ENCODE data around the gene RPS6KA2.
"Not testable (repeated sequence)": the region's sequence is repeated elsewhere in the genome, so short reads cannot be mapped to it uniquely, and the experiment has no call there.

RPS6KA2 gene

GRCh38 chr6:166382933-166383801 lies 243.9 kb downstream of the RPS6KA2 start, which contains the start of gene MPC1:
MPC1 (minus strand) TSS chr6:166382940; CDS start chr6:166382876, 64 bp downstream.
- peak; percentile 97 for DNase-seq

GRCh38 chr6:166382500-166382932 lies 244.5 kb downstream of the RPS6KA2 start:
- DNase-seq, result no peak

GRCh38 chr6:166381733-166382499 lies 245.1 kb downstream of the RPS6KA2 start:
- peak; percentile 94 for DNase-seq

GRCh38 chr6:166381381-166381732 lies 245.7 kb downstream of the RPS6KA2 start:
- DNase-seq, result peak; percentile 53

GRCh38 chr6:166379800-166380199 lies 247.3 kb downstream of the RPS6KA2 start:
- DNase-seq, result no peak

GRCh38 chr6:166379103-166379586 lies 247.9 kb downstream of the RPS6KA2 start:
- DNase-seq, result no peak

- DNase-seq, result no peak
These were observed 249.3 kb downstream of the RPS6KA2 start for GRCh38 chr6:166377721-166378120.

- DNase-seq, result no peak
These were observed 252.0 kb downstream of the RPS6KA2 start for GRCh38 chr6:166375013-166375412.

- no peak for DNase-seq
These were observed 256.6 kb downstream of the RPS6KA2 start for GRCh38 chr6:166370489-166370888.

GRCh38 chr6:166369782-166370181 lies 257.3 kb downstream of the RPS6KA2 start:
- no peak for DNase-seq

GRCh38 chr6:166366921-166367320 lies 260.1 kb downstream of the RPS6KA2 start:
- no peak for DNase-seq

GRCh38 chr6:166365806-166366205 lies 261.2 kb downstream of the RPS6KA2 start:
- no peak for DNase-seq

- DNase-seq, result no peak
These were observed 261.8 kb downstream of the RPS6KA2 start for GRCh38 chr6:166365221-166365620.

- DNase-seq, result no peak
These were observed 262.6 kb downstream of the RPS6KA2 start for GRCh38 chr6:166364456-166364855.

GRCh38 chr6:166362427-166362826 lies 264.6 kb downstream of the RPS6KA2 start:
- not testable (repeated sequence) for DNase-seq

GRCh38 chr6:166361077-166361429 lies 266.0 kb downstream of the RPS6KA2 start:
- no peak for DNase-seq

- DNase-seq, result no peak
These were observed 266.6 kb downstream of the RPS6KA2 start for GRCh38 chr6:166360243-166361076.

Measured in DMS53 (cell line).